Calu3 (cell line): ENCODE results near the gene LTBP2. TPM values are rescaled to one million over a fixed set of nuclear protein-coding genes. Genes with fewer than 3 reads are reported as not detected.
"Not testable (repeated sequence)": the region's sequence is repeated elsewhere in the genome, so short reads cannot be mapped to it uniquely, and the experiment has no call there.

Experiments used
- BruUV-seq: library from RNA; stranded (reverse); fragments of 400-500 nt; replicated peaks from 2 replicates; lab custom pipeline; 2021; lab: Mats Ljungman, UMichigan
- CTCF ChIA-PET: fragments of 300-600 bp; sonication (Branson Sonifier 250); formaldehyde crosslinking; loops from one replicate; lab custom pipeline; 2022; ENCODE audit warnings: antibody characterized with exemption; lab: Charles Lee
- DNase-seq: peaks from one replicate; pipeline ENCODE4 v3.0.0; 2022
- H3K27ac Mint-ChIP-seq: one replicate; pipeline ENCODE4 v1.8.0; 2022; ENCODE audit warnings: mixed read lengths; ENCODE audit not compliant: unreplicated experiment
- H3K27me3 Mint-ChIP-seq: one replicate; pipeline ENCODE4 v1.8.0; 2022; ENCODE audit warnings: mixed read lengths; ENCODE audit not compliant: unreplicated experiment
- H3K36me3 Mint-ChIP-seq: one replicate; pipeline ENCODE4 v1.8.0; 2022; ENCODE audit warnings: mild to moderate bottlenecking, moderate library complexity, mixed read lengths; ENCODE audit not compliant: insufficient read depth, unreplicated experiment
- H3K4me1 Mint-ChIP-seq: one replicate; pipeline ENCODE4 v1.8.0; 2022; ENCODE audit warnings: mild to moderate bottlenecking, low read depth, mixed read lengths; ENCODE audit not compliant: unreplicated experiment
- H3K4me3 Mint-ChIP-seq: one replicate; pipeline ENCODE4 v1.8.0; 2022; ENCODE audit warnings: mild to moderate bottlenecking, low read depth, moderate library complexity, mixed read lengths; ENCODE audit not compliant: unreplicated experiment
- H3K9me3 Mint-ChIP-seq: one replicate; pipeline ENCODE4 v1.8.0; 2022; ENCODE audit warnings: low read depth, mixed read lengths; ENCODE audit not compliant: unreplicated experiment
- intact Hi-C: fragments of 100-400 bp; cut with micrococcal nuclease; formaldehyde crosslinking; loops from one replicate; pipeline ENCODE4 v1.10.0; 2022; ENCODE audit not compliant: unreplicated experiment
- total RNA-seq: library from RNA; stranded (reverse); gene quantifications from 2 replicates; pipeline ENCODE4 v1.2.3, GENCODE V29; 2022
- TF ChIP-seq, protein P1 (sequence below): fragments of 200-600 bp; IDR thresholded peaks from one replicate; pipeline ENCODE4 v1.8.0; 2022; ENCODE audit warnings: antibody characterized with exemption; ENCODE audit not compliant: unreplicated experiment

LTBP2 gene
- total RNA-seq, 1 experiment from 2014 or later: 4.3 TPM

DNA sequence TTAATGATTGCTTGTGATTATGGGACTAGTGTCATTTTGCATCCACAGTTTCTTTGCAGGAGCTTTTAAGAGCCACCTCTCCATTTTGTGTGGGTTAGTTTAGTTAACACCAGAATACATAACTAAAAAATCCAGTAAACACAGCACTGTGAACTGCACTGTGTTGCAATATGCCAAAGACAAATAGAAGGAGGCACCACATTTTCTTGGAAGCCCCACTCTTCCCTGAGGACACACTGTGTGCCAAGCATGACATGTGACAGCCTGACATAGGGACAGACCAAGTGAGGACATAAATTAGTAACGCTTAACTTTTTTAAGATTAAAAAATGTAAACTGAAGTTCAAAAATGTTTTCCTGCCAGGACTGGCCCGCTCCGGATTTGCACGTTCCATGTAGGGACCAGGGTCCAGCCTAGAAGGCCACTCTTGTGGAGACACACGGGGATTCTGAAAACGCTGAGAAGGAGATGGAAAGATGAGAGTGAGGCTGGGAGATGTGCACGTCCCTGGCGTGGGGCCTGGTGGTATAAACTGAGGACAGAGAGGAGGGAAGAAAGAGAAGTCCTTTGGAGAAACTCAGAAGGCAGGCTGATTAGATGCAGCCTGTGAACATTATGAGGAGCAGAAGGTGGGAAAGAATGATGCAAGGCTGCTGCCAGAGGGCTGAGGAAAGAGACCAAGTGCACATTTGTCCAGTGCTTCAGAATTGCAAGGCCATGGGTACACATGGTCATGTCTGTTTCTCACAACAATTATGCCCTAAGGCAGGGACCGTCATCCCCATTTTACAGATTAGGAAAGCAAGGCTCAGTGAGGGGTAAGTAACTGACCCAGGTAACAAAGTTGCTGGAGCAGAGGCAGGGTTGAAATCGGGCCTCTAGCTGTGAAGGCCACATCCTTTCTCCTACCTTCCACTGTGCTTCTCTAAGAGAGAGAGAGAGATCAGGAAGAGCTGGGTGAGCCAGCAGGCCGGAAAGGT, 73.3 kb downstream of the LTBP2 start:
- Mint-ChIP-seq H3K27me3 (peaks cover 4% of the 10 kb centered on the region), H3K36me3 (no peaks in the 10 kb centered on the region), H3K4me1 (no peaks in the 10 kb centered on the region), H3K9me3 (no peaks in the 10 kb centered on the region), H3K4me3 (no peak overlapping the region), H3K27ac (no peak overlapping the region)
- no peak for DNase-seq
- no TSS peak for BruUV-seq
- intact Hi-C loops: no loop called here
- TF ChIP-seq, protein P1, sequence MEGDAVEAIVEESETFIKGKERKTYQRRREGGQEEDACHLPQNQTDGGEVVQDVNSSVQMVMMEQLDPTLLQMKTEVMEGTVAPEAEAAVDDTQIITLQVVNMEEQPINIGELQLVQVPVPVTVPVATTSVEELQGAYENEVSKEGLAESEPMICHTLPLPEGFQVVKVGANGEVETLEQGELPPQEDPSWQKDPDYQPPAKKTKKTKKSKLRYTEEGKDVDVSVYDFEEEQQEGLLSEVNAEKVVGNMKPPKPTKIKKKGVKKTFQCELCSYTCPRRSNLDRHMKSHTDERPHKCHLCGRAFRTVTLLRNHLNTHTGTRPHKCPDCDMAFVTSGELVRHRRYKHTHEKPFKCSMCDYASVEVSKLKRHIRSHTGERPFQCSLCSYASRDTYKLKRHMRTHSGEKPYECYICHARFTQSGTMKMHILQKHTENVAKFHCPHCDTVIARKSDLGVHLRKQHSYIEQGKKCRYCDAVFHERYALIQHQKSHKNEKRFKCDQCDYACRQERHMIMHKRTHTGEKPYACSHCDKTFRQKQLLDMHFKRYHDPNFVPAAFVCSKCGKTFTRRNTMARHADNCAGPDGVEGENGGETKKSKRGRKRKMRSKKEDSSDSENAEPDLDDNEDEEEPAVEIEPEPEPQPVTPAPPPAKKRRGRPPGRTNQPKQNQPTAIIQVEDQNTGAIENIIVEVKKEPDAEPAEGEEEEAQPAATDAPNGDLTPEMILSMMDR: no peak
- CTCF ChIA-PET: interaction anchor here (0.7 kb wide), 1 partner anchor 11 kb away, joined by 3 read pairs; no protein-coding TSS in a partner anchor

DNA sequence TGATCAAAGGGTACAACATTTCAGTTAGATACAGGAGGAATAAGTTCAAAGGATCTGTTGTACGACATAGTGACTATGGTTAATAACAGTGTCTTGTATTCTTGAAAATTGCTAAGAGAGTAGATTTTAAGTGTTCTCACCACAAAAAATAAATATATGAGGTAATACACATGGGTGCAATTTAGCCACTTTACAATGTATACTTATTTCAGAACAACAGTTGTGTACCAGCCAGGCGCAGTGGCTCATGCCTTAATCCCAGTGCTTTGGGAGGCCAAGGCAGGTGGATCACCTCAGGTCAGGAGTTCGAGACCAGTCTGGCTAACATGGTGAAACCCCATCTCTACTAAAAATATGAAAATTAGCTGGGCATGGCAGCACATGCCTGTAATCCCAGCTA, 75.7 kb downstream of the LTBP2 start:
- H3K4me1 Mint-ChIP-seq, H3K9me3 Mint-ChIP-seq, H3K4me3 Mint-ChIP-seq, H3K27ac Mint-ChIP-seq, DNase-seq, H3K27me3 Mint-ChIP-seq, BruUV-seq, intact Hi-C loops, H3K36me3 Mint-ChIP-seq, CTCF ChIA-PET: not testable (repeated sequence)

DNA sequence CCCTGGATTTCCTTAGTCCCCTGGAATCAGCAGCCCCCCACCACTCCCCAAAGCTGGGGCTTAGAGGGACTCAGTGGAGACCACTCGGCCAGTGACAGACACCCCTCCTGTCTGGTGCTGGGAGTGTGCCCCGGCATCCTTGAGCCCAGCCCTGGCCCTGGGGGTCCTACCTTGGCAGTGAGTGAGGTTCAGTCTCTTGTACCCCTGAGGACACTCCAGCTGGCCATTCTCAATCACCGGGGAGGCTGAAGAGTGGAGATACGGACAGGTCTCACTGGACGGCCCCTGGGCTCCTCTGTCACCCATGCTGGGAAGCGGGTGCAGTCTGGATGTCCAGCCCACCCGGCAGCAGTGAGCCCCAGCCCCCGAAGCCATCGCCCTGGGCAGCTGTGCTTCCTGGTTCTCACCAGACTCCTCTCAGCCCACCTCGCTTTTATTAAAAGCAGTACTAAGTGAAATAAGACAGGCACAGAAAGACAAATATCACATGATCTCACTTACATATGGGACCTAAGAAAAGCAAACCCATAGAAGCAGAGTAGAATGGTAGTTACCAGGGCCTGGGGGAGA, 76.2 kb downstream of the LTBP2 start:
- no peaks in the 10 kb centered on the region for H3K27me3 Mint-ChIP-seq
- CTCF ChIA-PET: no interaction called here
- no peaks in the 10 kb centered on the region for H3K4me1 Mint-ChIP-seq
- no TSS peak for BruUV-seq
- TF ChIP-seq, protein P1: no peak
- no peaks in the 10 kb centered on the region for H3K36me3 Mint-ChIP-seq
- intact Hi-C loops: no loop called here
- H3K4me3 Mint-ChIP-seq: no peak overlapping the region
- no peak overlapping the region for H3K27ac Mint-ChIP-seq
- H3K9me3 Mint-ChIP-seq: no peaks in the 10 kb centered on the region
- no peak for DNase-seq

DNA sequence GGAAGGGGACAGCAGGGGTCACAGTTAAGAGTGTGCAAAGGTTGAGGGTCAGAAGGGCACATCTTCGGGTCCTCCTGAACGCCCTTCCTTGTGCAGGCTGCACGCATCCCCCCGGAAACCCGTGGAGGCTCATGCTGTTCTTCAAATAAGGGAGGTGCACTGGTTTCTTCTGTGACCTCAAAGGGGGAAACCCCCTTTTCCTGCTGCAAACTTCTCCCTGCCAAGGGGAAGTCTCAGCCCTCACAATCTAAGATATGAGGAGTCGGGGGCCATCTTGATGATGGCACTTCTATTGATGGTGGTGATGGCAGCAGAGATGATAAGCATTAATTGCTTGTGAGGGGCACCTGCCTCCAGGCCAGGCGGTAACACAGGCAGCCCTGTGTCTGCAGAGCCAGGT, 78.5 kb downstream of the LTBP2 start:
- H3K27ac Mint-ChIP-seq: no peak overlapping the region
- BruUV-seq: no TSS peak
- CTCF ChIA-PET: no interaction called here
- no peaks in the 10 kb centered on the region for H3K27me3 Mint-ChIP-seq
- no peak for DNase-seq
- TF ChIP-seq, protein P1: no peak
- H3K4me1 Mint-ChIP-seq: no peaks in the 10 kb centered on the region
- H3K4me3 Mint-ChIP-seq: no peak overlapping the region
- H3K36me3 Mint-ChIP-seq: no peaks in the 10 kb centered on the region
- no peaks in the 10 kb centered on the region for H3K9me3 Mint-ChIP-seq
- intact Hi-C loops: no loop called here
